Body of pancreas (tissue), 4 donors: ENCODE results near the gene CGB3.
"Not testable (repeated sequence)": the region's sequence is repeated elsewhere in the genome, so short reads cannot be mapped to it uniquely, and the experiment has no call there.

Experiments
- POLR2A ChIP-seq, 3 donors: fragments of 450-650 bp; IDR thresholded peaks; one replicate each; pipeline ENCODE4 v1.6.1; 2016; ENCODE audit warnings: antibody characterized with exemption in 3 of 3, mild to moderate bottlenecking in 2 of 3
- TF ChIP-seq, protein P1 (sequence below), 7 experiments: fragments of 450-650 bp in 4 of 7; fragments of 200-600 bp in 3 of 7; sonication (generic) in 3 of 7; IDR thresholded peaks; one replicate each; pipeline ENCODE4 v1.5.1; 2016 to 2019; ENCODE audit warnings: antibody characterized with exemption in 7 of 7

DNA sequence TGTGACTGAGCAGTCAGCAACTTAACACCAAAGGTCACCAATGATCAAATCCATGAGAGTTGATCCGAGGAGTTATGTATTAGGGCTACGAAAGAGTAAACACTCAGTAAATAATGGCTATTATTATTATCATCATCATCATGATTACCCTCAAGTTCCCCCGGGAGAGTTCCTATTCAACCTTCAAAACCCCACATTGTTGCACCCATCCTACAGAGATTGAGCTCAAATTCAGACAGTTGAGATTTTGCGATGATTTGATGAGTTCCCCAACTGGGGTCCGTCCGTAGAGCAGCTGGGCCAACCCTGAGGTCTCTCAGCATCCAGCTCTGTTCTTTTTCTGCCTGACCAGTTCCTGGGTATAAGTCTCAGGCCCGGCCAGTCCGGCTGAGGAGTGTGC lies 14.0 kb upstream of the CGB3 start:
- TF ChIP-seq POLR2A (IDR thresholded peaks at IDR 0.05) = not testable (repeated sequence)
- TF ChIP-seq, protein P1, sequence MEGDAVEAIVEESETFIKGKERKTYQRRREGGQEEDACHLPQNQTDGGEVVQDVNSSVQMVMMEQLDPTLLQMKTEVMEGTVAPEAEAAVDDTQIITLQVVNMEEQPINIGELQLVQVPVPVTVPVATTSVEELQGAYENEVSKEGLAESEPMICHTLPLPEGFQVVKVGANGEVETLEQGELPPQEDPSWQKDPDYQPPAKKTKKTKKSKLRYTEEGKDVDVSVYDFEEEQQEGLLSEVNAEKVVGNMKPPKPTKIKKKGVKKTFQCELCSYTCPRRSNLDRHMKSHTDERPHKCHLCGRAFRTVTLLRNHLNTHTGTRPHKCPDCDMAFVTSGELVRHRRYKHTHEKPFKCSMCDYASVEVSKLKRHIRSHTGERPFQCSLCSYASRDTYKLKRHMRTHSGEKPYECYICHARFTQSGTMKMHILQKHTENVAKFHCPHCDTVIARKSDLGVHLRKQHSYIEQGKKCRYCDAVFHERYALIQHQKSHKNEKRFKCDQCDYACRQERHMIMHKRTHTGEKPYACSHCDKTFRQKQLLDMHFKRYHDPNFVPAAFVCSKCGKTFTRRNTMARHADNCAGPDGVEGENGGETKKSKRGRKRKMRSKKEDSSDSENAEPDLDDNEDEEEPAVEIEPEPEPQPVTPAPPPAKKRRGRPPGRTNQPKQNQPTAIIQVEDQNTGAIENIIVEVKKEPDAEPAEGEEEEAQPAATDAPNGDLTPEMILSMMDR (IDR thresholded peaks at IDR 0.05) = not testable (repeated sequence)
